GOT3 (cell line): ENCODE measurements around the gene CAMK2G.
"Not testable (repeated sequence)": the region's sequence is repeated elsewhere in the genome, so short reads cannot be mapped to it uniquely, and the experiment has no call there.

Source experiments
- DNase-seq: peaks from one replicate; lab custom pipeline; 2025; ENCODE audit warnings: mixed read lengths; lab: John Stamatoyannopoulos, UW

CAMK2G gene

GRCh38 chr10:73874267-73875138 lies at the start of gene CAMK2G:
Gene CAMK2G (minus strand): TSS chr10:73874555. CDS start chr10:73874461, 94 bp downstream.
- DNase-seq: no peak

GRCh38 chr10:73922864-73923133 lies 48.4 kb upstream of the CAMK2G start:
- no peak for DNase-seq

- DNase-seq: no peak
Observed at GRCh38 chr10:73922007-73922863, 47.9 kb upstream of the CAMK2G start.

- no peak for DNase-seq
Observed at GRCh38 chr10:73920089-73920488, 45.7 kb upstream of the CAMK2G start.

GRCh38 chr10:73919481-73919880 lies 45.1 kb upstream of the CAMK2G start:
- not testable (repeated sequence) for DNase-seq

- no peak for DNase-seq
Observed at GRCh38 chr10:73917566-73918305, 43.4 kb upstream of the CAMK2G start.

- DNase-seq: no peak
Observed at GRCh38 chr10:73916761-73917470, 42.6 kb upstream of the CAMK2G start.

GRCh38 chr10:73915206-73915851 lies 41.0 kb upstream of the CAMK2G start:
- no peak for DNase-seq

GRCh38 chr10:73914036-73914435 lies 39.7 kb upstream of the CAMK2G start:
- DNase-seq: no peak

- DNase-seq: no peak
Observed at GRCh38 chr10:73911553-73912004, 37.2 kb upstream of the CAMK2G start.

GRCh38 chr10:73910764-73911552 lies 36.6 kb upstream of the CAMK2G start, which contains the start of gene PLAU:
Gene PLAU (plus strand): TSS chr10:73911132. CDS start chr10:73911556, 424 bp downstream.
- DNase-seq: no peak

- DNase-seq: no peak
Observed at GRCh38 chr10:73910401-73910763, 36.0 kb upstream of the CAMK2G start.

GRCh38 chr10:73909540-73910115 lies 35.3 kb upstream of the CAMK2G start:
- no peak for DNase-seq

GRCh38 chr10:73908853-73909539 lies 34.6 kb upstream of the CAMK2G start:
- no peak for DNase-seq

- no peak for DNase-seq
Observed at GRCh38 chr10:73907841-73908517, 33.6 kb upstream of the CAMK2G start.

GRCh38 chr10:73906524-73907447 lies 32.4 kb upstream of the CAMK2G start:
- peak; percentile 46 for DNase-seq

- DNase-seq: no peak
Observed at GRCh38 chr10:73905256-73906020, 31.1 kb upstream of the CAMK2G start.
